Osteocyte (in vitro differentiated cells): Measurements from ENCODE around the gene ALDOA. TPM values are rescaled to one million over a fixed set of nuclear protein-coding genes. Genes with fewer than 3 reads are reported as not detected.

Experiments
- DNase-seq: peaks from one replicate; pipeline ENCODE4 v3.0.0; 2021; ENCODE audit warnings: mixed read lengths; ENCODE audit not compliant: unreplicated experiment; ENCODE audit errors: extremely low spot score
- H3K27ac Mint-ChIP-seq: one replicate; pipeline ENCODE4 v1.8.0; 2021; ENCODE audit warnings: mild to moderate bottlenecking, mixed read lengths; ENCODE audit not compliant: unreplicated experiment
- H3K27me3 Mint-ChIP-seq: one replicate; pipeline ENCODE4 v1.8.0; 2021; ENCODE audit warnings: mixed read lengths; ENCODE audit not compliant: unreplicated experiment
- H3K36me3 Mint-ChIP-seq: one replicate; pipeline ENCODE4 v1.8.0; 2021; ENCODE audit warnings: mixed read lengths; ENCODE audit not compliant: unreplicated experiment
- H3K4me1 Mint-ChIP-seq: one replicate; pipeline ENCODE4 v1.8.0; 2021; ENCODE audit warnings: mixed read lengths; ENCODE audit not compliant: unreplicated experiment
- H3K4me3 Mint-ChIP-seq: one replicate; pipeline ENCODE4 v1.8.0; 2021; ENCODE audit warnings: mild to moderate bottlenecking, moderate library complexity, mixed read lengths; ENCODE audit not compliant: unreplicated experiment
- H3K9me3 Mint-ChIP-seq: one replicate; pipeline ENCODE4 v1.8.0; 2021; ENCODE audit warnings: mixed read lengths; ENCODE audit not compliant: unreplicated experiment
- total RNA-seq: library from RNA; stranded (reverse); gene quantifications from 2 replicates; pipeline ENCODE4 v1.2.1, GENCODE V29; 2021
- TF ChIP-seq, protein P1 (sequence below): fragments of 200-600 bp; sonication (generic); IDR thresholded peaks from 2 replicates; pipeline ENCODE4 v1.5.0; 2021; ENCODE audit warnings: antibody characterized with exemption, mild to moderate bottlenecking, moderate library complexity

ALDOA gene
- total RNA-seq, 1 donor from 2014 or later = 765 TPM

DNA sequence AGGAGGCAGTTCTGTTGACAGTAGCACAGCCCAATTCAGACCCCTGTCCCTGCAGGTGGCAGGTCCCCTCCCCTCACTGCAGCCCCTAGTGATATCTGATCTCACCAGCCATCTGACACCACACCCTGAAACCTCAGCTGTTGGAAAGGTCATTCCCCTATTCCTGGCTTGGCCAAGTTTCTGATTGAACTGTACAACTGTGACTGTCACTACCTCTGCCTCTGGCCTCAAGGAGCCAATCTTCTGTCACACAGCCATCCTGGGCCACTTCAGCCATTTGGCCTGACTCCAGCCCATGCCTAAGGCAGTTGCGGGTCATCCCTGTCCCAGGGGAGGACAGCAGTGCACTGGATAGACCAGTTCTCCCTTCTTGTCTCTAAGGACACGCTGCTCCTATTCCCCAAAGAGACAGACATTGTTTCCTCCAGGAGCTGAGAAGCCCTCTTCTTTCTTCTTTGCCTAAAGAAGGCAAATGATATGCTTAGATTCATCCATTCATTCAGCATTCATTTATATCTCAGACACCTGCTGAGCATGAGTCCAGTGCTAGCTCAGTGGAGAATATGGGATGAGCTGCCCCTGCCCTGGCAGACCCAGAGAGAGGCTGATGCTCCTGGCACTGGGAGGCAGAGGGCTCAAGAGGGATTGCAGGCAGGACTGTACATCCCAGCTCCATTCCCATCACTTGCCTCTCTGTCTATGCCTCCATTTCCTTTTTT, 4.6 kb upstream of the ALDOA start:
- H3K36me3 Mint-ChIP-seq = peaks cover 1% of the 10 kb centered on the region
- TF ChIP-seq, protein P1, sequence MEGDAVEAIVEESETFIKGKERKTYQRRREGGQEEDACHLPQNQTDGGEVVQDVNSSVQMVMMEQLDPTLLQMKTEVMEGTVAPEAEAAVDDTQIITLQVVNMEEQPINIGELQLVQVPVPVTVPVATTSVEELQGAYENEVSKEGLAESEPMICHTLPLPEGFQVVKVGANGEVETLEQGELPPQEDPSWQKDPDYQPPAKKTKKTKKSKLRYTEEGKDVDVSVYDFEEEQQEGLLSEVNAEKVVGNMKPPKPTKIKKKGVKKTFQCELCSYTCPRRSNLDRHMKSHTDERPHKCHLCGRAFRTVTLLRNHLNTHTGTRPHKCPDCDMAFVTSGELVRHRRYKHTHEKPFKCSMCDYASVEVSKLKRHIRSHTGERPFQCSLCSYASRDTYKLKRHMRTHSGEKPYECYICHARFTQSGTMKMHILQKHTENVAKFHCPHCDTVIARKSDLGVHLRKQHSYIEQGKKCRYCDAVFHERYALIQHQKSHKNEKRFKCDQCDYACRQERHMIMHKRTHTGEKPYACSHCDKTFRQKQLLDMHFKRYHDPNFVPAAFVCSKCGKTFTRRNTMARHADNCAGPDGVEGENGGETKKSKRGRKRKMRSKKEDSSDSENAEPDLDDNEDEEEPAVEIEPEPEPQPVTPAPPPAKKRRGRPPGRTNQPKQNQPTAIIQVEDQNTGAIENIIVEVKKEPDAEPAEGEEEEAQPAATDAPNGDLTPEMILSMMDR = no peak
- no peak overlapping the region for H3K4me3 Mint-ChIP-seq
- no peak for DNase-seq
- no peak overlapping the region for H3K27ac Mint-ChIP-seq
- no peaks in the 10 kb centered on the region for H3K9me3 Mint-ChIP-seq
- peaks cover 14% of the 10 kb centered on the region for H3K4me1 Mint-ChIP-seq
- no peaks in the 10 kb centered on the region for H3K27me3 Mint-ChIP-seq

- no peak for DNase-seq
- peaks cover 28% of the 10 kb centered on the region for H3K4me1 Mint-ChIP-seq
- H3K27ac Mint-ChIP-seq = peak overlapping the region; percentile 99
- peak overlapping the region; percentile 91 for H3K4me3 Mint-ChIP-seq
- H3K9me3 Mint-ChIP-seq = no peaks in the 10 kb centered on the region
- TF ChIP-seq, protein P1 = no peak
- peaks cover 11% of the 10 kb centered on the region for H3K36me3 Mint-ChIP-seq
- no peaks in the 10 kb centered on the region for H3K27me3 Mint-ChIP-seq
Measured at GRCh38 chr16:30063278-30063892, 2.2 kb upstream of the ALDOA start.

GRCh38 chr16:30063893-30064728, 1.4 kb upstream of the ALDOA start:
- Mint-ChIP-seq H3K9me3 (no peaks in the 10 kb centered on the region), H3K36me3 (peaks cover 17% of the 10 kb centered on the region), H3K27ac (peak overlapping the region; percentile 99), H3K4me1 (peaks cover 31% of the 10 kb centered on the region), H3K4me3 (peak overlapping the region; percentile 91), H3K27me3 (no peaks in the 10 kb centered on the region)
- DNase-seq = no peak
- TF ChIP-seq, protein P1 = peak; percentile 37

- Mint-ChIP-seq H3K27ac (peak overlapping the region; percentile 99), H3K27me3 (no peaks in the 10 kb centered on the region), H3K4me1 (peaks cover 34% of the 10 kb centered on the region), H3K4me3 (peak overlapping the region; percentile 91), H3K9me3 (no peaks in the 10 kb centered on the region), H3K36me3 (peaks cover 22% of the 10 kb centered on the region)
- no peak for DNase-seq
- TF ChIP-seq, protein P1 = no peak
Measured at GRCh38 chr16:30064729-30065101, 845 bp upstream of the ALDOA start.
